Ovary (tissue), 9 donors: ENCODE results near the gene ANKH. TPM values are rescaled to one million over a fixed set of nuclear protein-coding genes. Genes with fewer than 3 reads are reported as not detected.

Source experiments
- DNase-seq, 5 donors: peaks; one replicate each; pipeline ENCODE4 v3.0.0-alpha.2; 2019 to 2020
- H3K27ac ChIP-seq, 2 donors: fragments of 200-600 bp; one replicate each; pipeline versions ENCODE4 v1.5.1 to v1.8.0; 2019 to 2022
- H3K27me3 ChIP-seq: fragments of 200-600 bp; one replicate; pipeline ENCODE4 v1.8.0; 2022
- H3K36me3 ChIP-seq: fragments of 200-600 bp; sonication (generic); one replicate; pipeline ENCODE4 v1.5.1; 2019
- H3K4me1 ChIP-seq: one replicate; pipeline ENCODE4 v1.8.1; 2013; ENCODE audit warnings: mild to moderate bottlenecking, moderate library complexity; ENCODE audit not compliant: insufficient read depth
- H3K4me3 ChIP-seq: fragments of 200-600 bp; sonication (generic); one replicate; pipeline ENCODE4 v1.5.1; 2017
- H3K9me3 ChIP-seq, 2 donors: fragments of 200-600 bp in 1 of 2; sonication (generic) in 1 of 2; one replicate each; pipeline versions ENCODE4 v1.5.1 to v1.8.1; 2013 to 2019; ENCODE audit warnings: mild to moderate bottlenecking in 1 of 2, moderate library complexity in 1 of 2
- CTCF ChIP-seq, 3 donors: fragments of 450-650 bp in 2 of 3; fragments of 200-600 bp in 1 of 3; IDR thresholded peaks; one replicate each; pipeline versions ENCODE4 v1.5.1 to v1.8.0; 2016 to 2022; ENCODE audit warnings: antibody characterized with exemption in 3 of 3, mild to moderate bottlenecking in 1 of 3
- EP300 ChIP-seq: sonication (generic); formaldehyde crosslinking; IDR thresholded peaks from one replicate; pipeline ENCODE4 v1.6.1; 2017; ENCODE audit warnings: antibody characterized with exemption
- POLR2A ChIP-seq: fragments of 450-650 bp; IDR thresholded peaks from one replicate; pipeline ENCODE4 v1.6.1; 2017; ENCODE audit warnings: antibody characterized with exemption, mild to moderate bottlenecking, moderate library complexity
- WGBS, 3 donors: extraction: QIAGEN DNeasy Blood & Tissue Kit in 1 of 3; methylation state at CpG; one replicate each; pipeline versions ENCODE4 v1.1.5 to v1.1.7; 2013 to 2017; 5-methylcytosine and 5-hydroxymethylcytosine counted together
- intact Hi-C, 4 donors: fragments of 100-400 bp; cut with DNase I; formaldehyde crosslinking; loops; one replicate each; pipeline versions ENCODE4 v1.11.0 to v1.15.1; 2022 to 2023
- polyA plus RNA-seq, 2 donors: library from polyadenylated mRNA; stranded (reverse); fragments of 200-250 nt in 1 of 2; fragments of 350-450 nt in 1 of 2; fragmentation: Illumina TruSeq in 1 of 2; extraction: RNeasy Lipid Tissue Mini Kit (QIAGEN cat#74804) in 1 of 2; gene quantifications; one replicate each; pipeline ENCODE4 v1.2.3, GENCODE V29; 2013 to 2014
- total RNA-seq, 7 donors: library from RNA; depleted of rRNA in 2 of 7; stranded (reverse); fragments of >200 nt in 2 of 7; fragmentation: NEBNext Ultra II Directional in 3 of 7; extraction: Animal tissue kit (Norgen Biotek cat#: 25700) in 3 of 7; gene quantifications; one replicate each; pipeline versions ENCODE4 v1.1.0 to v1.2.4, GENCODE V29; 2016 to 2023
- donor health status: DM: no; HTN: no; CAD: no; lungs with moderate emphysema.
- donor health status: DM: no; HTN: no; CAD: no.
- donor health status: Bipolar disorder and iron deficiency.
- donor health status: DM: yes; HTN: yes; CAD: no.
- donor health status: DM: no; HTN: no; CAD: no.
- donor health status: DM: yes; HTN: yes; CAD: no.

ANKH gene
- total and polyA plus RNA-seq, 9 donors: 17.2 to 80.7 (median 44.6) TPM

DNA sequence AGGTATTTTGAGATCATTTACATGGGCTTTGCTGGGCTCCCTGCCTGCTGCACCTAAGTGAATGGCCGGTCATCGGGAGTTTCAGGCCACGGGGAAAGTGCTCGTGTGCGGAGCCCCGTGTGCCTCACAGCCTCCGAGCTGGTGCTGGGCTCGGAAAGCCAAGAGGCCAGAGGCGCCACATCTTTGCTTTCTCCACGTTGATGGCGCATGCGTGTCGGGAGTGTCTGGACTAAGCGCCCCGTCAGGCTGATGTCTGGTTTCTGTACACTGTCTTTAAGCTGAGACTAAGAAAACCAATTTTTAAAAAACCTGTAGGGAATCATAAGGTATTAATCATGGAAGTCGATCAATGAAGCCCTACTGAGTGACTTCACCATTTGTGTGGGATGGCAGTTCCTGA lies 137.9 kb downstream of the ANKH start:
- intact Hi-C loops: loop anchor here in 1 of 4 donors (10.0 kb wide), 1 partner anchor 131 kb away; no protein-coding TSS in a partner anchor
- DNase-seq: no peak
- TF ChIP-seq EP300: no peak
- no peak for TF ChIP-seq POLR2A
- no peak for TF ChIP-seq CTCF (IDR thresholded peaks at IDR 0.05)
- 94 to 97% (median 96%) methylated on average over 16 of the region's 16 CpGs for WGBS, 3 donors
- no peaks in the 10 kb centered on the region for H3K4me1 ChIP-seq
- H3K27ac ChIP-seq: no peak overlapping the region
- H3K36me3 ChIP-seq: no peaks in the 10 kb centered on the region
- no peaks in the 10 kb centered on the region for H3K27me3 ChIP-seq
- no peaks in the 10 kb centered on the region for H3K9me3 ChIP-seq
- H3K4me3 ChIP-seq: no peak overlapping the region

- Histone ChIP-seq H3K27me3 (no peaks in the 10 kb centered on the region), H3K27ac (no peak overlapping the region), H3K9me3 (no peaks in the 10 kb centered on the region), H3K4me1 (no peaks in the 10 kb centered on the region), H3K4me3 (no peak overlapping the region), H3K36me3 (no peaks in the 10 kb centered on the region)
- intact Hi-C loops: loop anchor here in 1 of 4 donors (10.0 kb wide), 1 partner anchor 132 kb away; no protein-coding TSS in a partner anchor
- no peak for DNase-seq
- 94 to 97% (median 94%) methylated on average over 6 of the region's 6 CpGs for WGBS, 3 donors
- no peak for TF ChIP-seq POLR2A
- no peak for TF ChIP-seq CTCF (IDR thresholded peaks at IDR 0.05)
- no peak for TF ChIP-seq EP300
Observed at GRCh38 chr5:14732991-14733390, 138.6 kb downstream of the ANKH start.

DNA sequence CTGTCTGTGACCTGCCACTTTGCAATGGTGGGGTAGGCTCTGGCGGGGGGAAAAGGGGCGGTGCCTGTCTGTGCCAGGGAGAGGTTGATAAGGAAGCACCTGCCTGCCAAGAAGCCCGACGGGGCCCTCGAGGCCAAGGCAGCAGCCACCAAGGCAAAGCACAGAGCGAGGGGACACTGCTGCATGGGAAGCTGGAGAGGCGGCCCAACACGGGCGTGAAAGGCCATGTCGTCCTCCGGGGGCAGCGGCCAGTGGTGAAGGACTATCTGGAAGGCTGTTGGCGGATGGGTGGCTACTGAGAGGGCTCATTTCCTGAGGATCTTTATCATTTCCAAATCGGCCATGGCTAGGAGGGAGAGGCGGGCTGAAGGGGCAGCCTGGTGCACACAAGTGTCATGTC lies 140.7 kb downstream of the ANKH start:
- Histone ChIP-seq H3K9me3 (no peaks in the 10 kb centered on the region), H3K27me3 (no peaks in the 10 kb centered on the region), H3K4me3 (no peak overlapping the region), H3K36me3 (no peaks in the 10 kb centered on the region), H3K4me1 (peaks cover 2% of the 10 kb centered on the region), H3K27ac (no peak overlapping the region)
- TF ChIP-seq POLR2A (no peak), EP300 (no peak), CTCF (IDR thresholded peaks at IDR 0.05) (no peak)
- 84 to 86% (median 84%) methylated on average over 15 of the region's 15 CpGs for WGBS, 3 donors
- DNase-seq: no peak
- intact Hi-C loops: loop anchor here in 1 of 4 donors (10.0 kb wide), 1 partner anchor 134 kb away; no protein-coding TSS in a partner anchor

GRCh38 chr5:14730466-14730865 lies 141.1 kb downstream of the ANKH start:
- Histone ChIP-seq H3K27me3 (no peaks in the 10 kb centered on the region), H3K4me3 (no peak overlapping the region), H3K36me3 (no peaks in the 10 kb centered on the region), H3K4me1 (peaks cover 2% of the 10 kb centered on the region), H3K9me3 (no peaks in the 10 kb centered on the region), H3K27ac (no peak overlapping the region)
- WGBS, 3 donors: 89 to 95% (median 90%) methylated on average over 13 of the region's 13 CpGs
- DNase-seq: no peak
- TF ChIP-seq CTCF (IDR thresholded peaks at IDR 0.05): no peak
- TF ChIP-seq EP300: no peak
- TF ChIP-seq POLR2A: no peak
- intact Hi-C loops: loop anchor here in 1 of 4 donors (10.0 kb wide), 1 partner anchor 134 kb away; no protein-coding TSS in a partner anchor
